SIG-M5 (cell line): ENCODE data around the gene BPNT1.
A peak's percentile ranks its signal among the peaks of the same experiment; 100 is the strongest.
"Not testable (repeated sequence)": the region's sequence is repeated elsewhere in the genome, so short reads cannot be mapped to it uniquely, and the experiment has no call there.

Experiments
- DNase-seq: peaks from one replicate; lab custom pipeline; 2025; lab: John Stamatoyannopoulos, UW

The BPNT1 gene, protein sequence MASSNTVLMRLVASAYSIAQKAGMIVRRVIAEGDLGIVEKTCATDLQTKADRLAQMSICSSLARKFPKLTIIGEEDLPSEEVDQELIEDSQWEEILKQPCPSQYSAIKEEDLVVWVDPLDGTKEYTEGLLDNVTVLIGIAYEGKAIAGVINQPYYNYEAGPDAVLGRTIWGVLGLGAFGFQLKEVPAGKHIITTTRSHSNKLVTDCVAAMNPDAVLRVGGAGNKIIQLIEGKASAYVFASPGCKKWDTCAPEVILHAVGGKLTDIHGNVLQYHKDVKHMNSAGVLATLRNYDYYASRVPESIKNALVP

DNA sequence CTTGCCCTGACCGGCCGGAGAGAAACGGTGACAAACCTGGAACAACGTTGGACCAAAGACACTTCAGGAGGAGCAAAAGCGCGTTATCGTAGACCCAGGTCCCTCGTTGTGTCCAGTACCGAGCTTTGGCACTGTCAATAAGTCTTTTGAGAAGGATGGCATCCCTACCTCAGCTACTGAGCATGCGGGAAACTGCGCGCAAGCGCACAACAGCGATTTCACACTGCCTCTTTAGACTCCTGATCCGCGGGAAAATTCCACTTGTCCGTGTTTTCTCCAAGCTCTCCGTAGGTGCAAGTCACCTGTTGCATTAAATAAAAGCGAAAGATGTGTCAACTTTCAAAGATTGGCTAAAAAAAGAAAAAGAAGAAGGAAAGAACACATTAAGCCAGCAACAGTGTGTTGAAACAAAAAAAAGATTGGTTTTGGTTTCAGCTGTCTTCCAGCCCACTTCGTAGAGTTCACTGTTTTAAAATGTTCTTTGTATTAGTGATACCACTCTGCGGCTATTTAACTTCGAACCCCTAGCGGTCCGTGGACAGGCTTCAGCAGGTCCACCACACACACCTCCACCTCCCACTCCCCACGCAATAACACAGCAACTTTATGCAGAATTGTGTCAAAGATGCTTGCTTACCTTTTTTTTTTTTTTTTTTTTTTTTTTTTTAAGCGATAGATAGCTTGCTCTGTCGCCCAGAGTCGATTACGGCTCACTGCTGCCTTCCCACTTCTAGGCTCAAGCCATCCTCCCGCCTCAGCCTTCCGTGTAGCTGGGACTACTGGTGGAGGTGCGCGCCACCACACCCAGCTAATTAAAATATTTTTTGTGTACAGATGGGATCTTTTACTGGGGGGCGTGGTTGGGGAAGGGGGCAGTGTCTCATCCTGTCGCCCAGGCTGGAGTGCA, at the start of gene BPNT1:
TSS of gene BPNT1 (minus strand) at position 139 of the 907 bp plus-strand sequence. CDS start 9,942 bp downstream, outside the sequence.
- DNase-seq, result peak; percentile 94

DNA sequence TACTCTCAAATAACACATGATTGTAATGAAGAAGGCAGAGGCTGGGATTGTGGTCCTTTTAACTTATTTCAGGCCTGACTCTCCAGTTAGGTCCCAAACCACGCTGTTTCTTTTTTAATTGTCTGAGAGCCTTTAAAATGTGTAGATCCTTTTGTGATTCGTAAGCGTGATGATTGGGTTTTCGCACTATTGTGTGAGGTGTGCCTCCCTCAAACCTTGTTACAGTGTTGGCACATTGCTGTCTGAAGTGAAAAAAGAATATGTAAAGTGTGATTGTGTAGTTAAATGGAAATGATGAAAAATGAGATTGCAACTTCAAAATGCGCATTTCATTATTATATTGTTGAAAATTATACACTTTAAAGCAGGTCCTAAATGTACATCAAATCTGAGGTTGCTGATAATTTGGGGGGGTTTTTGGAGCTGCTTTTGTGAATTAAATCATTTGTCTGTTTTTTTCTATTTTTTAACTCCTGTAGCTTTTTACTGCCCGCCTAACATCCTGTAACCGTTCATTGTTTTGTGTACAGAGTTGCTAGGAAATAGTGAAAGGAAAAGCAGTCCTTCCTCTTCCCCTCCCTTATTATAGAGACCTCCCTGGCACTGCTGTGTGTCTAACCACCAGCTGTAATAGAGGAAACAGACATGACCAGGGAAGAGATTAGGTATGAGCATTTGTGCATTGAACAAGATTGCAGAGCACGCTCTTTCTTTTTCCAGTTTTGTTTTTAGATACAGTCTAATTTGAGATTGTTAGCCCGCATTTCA, 47.6 kb upstream of the BPNT1 start:
- DNase-seq, result no peak

DNA sequence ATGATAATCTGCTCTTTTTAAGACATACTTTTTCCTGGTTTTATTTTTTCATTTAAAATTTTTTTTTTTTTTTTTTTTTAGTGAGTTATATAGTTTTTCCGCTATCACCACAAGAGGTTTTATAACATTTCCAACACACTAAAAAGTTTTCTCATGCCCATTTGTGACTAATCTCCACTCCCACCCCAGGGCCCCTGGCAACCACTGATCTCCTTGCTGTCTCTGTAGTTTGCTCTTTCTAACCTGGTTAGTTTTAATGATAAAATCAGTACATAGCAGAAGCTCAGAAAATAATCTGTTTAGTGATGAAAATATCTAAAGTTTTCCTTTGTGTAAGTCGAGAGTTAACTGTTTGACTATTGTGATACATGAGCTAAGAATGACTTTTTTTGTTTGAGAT, 46.2 kb upstream of the BPNT1 start:
- DNase-seq, result no peak

DNA sequence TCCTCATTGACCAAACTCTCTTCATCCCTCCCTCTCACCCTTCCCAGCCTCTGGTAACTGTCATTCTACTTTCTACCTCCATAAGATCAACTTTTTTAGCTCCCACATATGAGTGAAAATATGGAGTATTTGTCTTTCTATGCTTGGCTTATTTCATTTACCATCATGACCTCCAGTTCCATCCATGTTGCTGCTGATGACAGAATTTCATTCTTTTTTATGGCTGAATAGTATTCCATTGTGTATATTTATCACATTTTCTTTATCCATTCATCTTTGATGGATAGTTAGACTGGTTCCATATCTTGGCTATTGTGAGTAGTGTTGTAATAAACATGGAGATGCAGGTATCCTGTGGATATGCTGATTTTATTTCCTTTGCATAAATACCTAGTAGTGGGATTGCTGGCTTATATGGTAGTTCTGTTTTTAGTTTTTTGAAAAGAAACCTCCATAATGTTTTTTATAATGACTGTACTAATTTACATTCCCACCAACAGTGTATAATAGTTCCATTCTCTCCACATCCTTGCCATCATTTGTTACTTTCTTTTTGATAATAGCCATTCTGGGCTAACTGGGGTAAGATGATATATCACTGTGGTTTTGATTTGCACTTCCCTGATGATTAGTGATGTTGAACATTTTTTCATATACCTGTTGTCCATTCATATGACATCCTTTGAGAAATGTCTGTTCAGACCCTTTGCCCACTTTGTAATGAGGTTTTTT, 40.1 kb upstream of the BPNT1 start:
- DNase-seq, result no peak

DNA sequence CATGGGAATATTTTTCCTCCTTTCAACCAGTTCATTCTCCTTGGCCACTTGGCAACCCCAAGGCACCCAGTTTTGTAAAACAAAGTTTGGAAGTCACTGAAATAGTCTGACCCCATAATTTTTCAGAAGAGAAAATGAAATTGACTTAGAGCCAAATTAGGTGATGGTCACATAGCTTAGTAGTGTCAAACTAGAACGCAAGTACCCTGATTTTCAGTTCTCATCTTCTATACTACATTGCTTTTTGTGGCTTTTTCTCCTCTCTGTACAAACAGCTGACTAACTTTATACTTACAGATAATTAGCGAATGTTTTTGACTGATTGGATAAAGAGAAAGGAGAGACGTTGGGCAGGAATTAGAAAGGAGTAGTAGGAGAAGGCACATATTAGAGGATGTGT, 37.5 kb upstream of the BPNT1 start:
- no peak for DNase-seq

DNA sequence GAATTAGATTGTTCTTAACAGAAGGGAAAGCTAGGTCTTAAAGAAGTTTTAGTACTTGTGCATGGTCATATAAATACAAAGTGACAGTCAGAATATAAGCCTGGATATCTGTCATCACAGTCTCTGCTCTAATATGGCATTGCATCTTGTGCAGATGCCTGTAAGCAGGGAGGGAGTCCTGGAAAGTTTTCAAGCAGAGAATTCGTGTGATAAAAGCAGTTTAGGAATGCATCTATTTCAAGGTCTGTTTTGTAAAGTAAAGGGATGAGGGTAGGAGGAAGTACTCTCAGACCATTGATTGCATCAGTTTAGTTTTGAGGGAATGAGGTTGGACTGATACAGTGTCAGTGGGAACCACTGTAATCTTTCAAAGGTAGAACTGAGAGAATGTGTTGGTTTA, 35.0 kb upstream of the BPNT1 start:
- no peak for DNase-seq

DNA sequence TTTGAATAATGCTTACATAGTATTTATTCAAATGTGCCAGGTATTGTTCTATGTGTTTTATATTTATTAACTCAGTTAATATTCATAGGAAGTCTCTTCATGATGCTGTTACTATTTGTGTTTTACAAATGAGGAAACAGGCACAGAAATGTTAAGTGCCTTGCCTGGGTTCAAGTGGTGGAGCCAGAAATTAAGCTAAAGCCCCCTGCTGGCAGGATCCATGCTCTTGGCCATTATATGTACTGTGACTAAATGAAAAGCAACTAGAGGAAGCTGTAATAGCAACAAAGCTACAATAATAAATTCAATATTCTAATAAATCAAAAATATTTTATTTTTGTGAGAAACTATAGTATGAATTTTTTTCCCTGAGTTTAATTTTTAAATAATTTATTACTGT, 34.3 kb upstream of the BPNT1 start:
- no peak for DNase-seq

DNA sequence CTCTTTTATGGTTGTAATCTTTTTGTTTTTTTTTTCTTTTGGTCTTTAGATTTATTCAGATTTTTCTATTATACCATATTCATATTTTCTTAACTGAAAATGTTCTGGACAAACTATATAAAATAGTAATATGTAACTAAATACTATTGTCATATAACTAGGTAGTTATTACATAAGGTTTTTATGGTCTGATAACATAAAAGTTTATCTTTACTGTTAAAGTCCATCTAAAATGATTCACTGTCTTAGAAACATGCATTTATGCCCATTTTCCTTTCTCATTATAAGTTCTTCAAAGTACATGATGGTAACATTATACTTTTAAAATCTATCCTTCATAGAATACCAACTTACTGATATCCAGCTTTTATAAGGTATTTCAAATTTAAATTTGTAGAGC, 33.5 kb upstream of the BPNT1 start:
- no peak for DNase-seq

DNA sequence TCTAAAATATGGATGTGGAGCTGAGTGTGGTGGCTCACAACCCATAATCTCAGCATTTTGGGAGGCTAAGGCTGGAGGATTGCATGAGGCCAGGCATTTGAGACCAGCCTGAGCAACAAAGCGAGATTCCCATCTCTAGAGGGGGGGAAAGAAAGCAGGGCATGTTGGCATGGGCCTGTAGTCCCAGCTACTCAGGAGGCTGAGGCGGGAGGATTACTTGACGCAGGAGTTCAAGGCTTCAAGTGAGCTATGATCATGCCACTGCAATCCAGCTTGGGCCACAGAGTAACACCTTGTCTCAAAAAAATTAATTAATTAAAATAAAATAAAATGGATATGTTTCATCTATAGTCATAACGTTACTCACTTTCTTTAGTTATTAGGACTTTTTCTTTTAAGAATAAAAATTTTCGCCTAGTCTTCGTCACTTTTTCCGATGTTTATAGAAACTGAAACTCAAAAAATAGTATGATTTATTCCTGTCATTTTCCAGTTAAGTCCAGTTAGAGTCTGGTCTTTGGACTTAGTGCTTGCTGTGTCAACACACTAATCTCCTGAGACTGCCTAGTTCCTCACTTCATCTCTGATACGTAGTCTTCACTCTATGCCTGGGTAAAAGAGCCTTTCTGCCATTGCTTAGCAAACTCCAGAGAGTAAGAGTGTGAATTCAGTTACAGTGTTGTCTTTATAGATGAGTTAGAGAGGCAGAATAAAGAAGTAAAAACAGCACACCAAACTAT, 32.4 kb upstream of the BPNT1 start:
- DNase-seq, result no peak

DNA sequence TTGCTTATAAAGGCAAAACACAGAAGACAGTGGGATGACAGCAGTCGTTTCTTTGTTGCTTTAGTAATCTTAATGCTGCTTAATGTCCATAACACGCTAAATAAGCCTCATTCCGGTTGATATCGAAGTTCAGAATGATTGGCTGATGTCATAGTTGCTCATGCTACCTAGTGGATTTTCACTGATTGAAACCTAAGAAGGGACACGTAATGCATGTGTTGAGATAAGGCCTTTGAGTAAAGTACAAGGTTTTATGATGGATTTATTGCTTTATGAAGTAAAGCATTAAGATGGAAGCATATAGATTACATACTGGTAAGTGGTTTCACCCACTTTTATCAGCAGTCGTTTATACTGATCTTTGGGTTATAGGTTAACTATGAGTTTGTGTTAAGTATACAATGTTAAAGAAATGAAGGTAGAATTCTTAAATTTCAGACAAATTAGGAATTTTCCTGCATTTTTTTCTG, 29.5 kb upstream of the BPNT1 start:
- DNase-seq, result no peak

DNA sequence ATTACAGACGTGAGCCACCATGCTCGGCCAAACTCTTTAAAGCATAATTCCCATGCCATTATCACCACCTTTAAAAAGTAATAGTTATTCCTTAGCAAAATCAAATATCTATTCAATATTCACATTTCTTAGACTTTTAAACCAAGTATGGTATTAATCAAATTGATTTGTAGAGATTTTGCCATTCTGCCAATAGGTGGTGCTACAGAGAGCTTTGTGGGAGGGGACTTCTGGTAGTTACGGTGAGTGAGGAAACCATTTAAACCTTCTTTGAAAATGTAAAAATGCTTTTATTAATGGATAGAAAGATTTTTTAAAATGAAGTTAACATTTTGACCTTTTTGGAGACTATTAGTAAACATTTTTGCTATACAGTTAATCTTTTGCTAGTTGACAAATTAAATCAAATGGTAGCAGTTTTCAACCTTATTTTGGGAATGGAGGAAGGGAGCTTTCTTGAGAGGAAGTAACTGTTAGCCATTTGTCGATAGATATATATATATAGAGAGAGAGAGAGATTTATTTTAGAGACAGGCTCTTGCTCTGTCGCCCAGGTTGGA, 23.6 kb upstream of the BPNT1 start:
- DNase-seq, result no peak

DNA sequence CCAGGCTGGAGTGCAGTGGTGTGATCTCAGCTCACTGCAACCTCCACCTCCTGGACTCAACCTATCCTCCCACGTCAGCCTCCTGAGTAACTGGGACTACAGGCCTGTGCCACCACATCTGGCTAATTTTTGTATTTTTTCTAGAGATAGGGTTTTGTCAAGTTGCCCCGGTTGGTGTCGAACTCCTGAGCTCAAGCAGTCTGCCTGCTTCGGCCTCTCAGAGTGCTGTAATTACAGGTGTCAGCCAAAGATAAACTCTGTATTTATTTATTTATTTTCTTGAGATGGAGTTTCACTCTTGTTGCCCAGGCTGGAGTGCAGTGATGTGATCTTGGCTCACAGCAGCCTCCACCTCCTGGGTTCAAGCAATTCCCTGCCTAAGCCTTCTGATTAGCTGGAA, 23.0 kb upstream of the BPNT1 start:
- not testable (repeated sequence) for DNase-seq

DNA sequence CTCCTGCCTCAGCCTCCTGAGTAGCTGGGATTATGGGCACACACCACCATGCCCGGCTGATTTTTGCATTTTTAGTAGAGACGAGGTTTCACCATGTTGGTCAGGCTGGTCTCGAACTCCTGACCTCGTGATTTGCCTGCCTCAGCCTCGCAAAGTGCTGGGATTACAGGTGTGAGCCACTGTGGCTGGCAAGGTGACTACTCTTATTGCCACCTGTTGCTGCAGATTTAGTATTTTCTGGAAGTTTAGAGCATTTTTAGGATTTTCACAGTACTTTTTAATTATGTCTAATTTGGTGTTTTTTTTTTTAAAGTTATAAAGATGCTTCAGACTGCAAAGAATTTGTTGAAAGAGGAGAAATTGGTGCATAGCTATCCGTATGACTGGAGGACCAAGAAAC, 20.9 kb upstream of the BPNT1 start:
- not testable (repeated sequence) for DNase-seq

DNA sequence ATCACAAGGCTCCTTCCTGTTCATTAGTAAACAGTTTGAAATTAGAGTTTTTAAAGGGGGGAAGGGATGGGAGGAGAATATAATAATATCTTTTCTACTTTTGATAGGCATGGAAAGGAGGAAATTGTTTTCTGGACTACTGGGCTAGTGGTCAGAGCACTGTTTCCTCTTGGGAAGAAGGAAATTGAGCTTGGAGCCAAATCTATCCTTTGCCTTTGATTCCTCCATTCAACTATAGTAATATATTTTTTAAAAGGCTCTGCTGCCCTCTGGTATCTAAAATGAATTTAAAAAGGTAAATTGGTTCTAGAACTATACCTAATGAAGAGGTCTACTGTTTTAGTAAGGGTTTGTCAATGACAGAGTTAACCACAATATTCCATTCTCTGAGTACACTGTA, 10.2 kb upstream of the BPNT1 start:
- no peak for DNase-seq

DNA sequence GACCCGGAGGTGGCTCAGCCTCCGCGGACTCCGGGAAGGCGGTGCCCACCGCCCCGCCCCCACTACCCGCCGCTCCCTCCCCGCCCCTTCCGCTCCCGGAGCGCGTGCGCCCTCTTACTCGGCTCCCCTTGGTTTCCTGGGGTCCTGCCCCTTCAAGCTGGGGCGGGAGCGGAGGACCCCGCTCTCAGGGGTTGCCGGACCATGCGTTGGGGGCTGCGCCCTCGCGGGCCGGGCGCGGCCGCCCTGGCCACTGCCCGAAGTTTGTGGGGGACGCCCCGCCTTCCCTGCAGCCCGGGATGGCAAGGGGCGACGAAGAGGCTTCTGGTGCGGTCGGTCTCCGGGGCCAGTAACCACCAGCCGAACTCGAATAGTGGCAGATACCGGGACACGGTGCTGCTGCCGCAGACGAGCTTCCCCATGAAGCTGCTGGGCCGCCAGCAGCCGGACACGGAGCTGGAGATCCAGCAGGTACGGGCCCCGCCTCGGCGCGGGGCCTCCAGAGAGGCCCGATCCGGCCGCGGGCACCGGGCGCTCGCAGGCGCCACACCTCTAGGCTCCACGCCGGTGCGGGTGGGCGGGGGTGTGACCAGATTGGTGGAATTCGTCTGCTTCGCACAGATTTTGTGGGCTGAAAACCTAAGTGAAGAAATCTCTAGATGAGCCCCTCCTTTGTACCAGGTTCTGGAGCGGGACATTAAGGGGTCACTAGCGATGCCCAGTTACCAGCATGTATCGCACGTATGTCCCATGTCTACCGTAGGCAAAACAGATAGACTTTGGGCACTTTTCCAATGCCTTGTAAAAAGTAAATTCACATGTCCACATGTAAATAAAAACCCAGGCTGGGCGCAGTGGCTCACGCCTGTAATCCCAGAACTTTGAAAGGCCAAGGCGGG, 4.7 kb upstream of the BPNT1 start, which contains the start of gene IARS2:
TSS of gene IARS2 (plus strand) at position 117 of the 896 bp plus-strand sequence. CDS start at position 202, 85 bp downstream.
- DNase-seq, result peak; percentile 26

DNA sequence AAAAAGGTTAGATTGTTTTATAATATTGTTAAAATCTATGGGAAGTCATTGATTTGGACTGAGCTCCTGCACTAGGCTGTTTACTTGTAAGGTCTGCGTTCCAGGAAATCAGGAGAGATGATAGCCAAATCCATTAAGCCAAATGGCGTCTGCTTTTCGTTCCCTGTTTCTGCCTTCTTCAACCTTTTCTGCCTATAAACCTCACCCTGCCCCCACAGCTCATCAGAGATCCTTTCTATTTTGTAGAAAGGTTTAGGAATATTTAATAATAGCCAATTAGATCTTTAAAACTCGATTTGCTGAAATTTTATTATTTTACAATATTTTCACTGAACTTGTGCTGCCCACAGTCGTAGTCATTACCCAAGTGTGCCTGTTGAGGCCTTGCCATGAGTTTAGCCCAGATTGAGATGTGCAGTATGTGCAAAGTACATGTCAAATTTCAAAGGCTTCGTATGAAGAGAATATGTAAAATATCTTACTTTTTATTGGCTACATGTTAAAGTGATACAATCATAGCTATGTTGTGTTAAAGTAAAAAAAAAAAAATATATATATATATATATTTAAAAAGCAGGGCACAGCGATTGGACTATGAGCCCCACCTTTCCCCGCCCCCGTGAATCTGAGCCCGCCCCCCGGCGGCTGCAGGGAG, 3.9 kb upstream of the BPNT1 start:
- no peak for DNase-seq

DNA sequence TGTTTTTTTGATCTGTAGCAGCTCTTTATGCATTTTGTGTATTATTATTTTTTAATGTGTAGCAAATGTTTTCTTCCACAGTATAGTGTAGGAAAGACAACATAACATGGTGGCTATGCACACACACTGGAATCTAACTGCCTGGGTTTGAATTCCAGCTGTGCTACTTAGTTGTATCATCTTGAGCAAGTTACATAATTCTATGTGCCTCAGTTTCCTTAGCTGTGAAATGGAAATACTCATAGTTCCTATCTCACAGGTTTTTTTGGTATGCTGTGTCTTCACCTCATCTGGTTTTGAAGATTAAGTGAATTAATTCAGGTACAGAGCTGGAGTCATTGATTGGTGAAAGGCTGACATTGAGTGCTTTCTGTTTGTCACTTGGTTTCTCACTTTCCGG, 3.1 kb upstream of the BPNT1 start:
- no peak for DNase-seq

DNA sequence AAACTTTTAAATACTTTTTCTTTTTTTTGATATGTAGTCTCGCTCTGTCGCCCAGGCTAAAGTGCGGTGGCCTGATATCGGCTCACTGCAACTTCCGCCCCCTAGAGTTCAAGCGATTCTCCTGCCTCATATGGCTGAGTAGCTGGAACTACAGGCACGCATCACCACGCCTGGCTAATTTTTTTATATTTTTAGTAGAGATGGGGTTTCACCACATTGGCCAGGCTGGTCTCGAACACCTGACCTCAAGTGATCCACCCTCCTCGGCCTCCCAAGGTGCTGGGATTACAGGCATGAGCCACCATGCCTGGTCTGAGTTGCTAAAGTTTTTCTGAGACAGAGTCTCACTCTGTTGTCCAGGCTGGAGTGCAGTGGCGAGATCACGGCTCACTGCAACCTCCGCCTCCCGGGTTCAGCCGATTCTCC, 3.3 kb downstream of the BPNT1 start:
- DNase-seq, result not testable (repeated sequence)

DNA sequence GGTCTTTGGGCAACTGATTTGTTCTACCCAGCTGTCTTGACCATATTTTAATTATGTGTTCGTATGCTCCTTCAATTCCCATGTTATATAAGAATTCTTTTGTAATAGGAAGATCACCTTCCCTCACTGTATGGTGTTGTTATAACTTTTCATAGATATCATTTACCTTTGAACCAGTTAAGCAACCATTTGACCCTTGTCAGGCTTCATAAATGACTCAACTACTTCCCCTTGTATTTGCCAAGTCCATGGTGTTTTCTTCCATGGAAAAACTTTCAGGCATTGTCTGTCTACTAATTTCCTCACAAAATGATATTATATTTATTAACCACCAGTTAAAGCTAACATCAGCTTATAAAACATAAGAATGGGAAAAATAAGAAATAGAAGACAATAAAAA, 5.1 kb downstream of the BPNT1 start:
- no peak for DNase-seq
